HG03108 (cell line): ENCODE data around the gene GPHN.

Source experiments
- ATAC-seq: cut with Tn5 transposase; IDR thresholded peaks from one replicate; pipeline ENCODE4 v1.9.1; 2021; ENCODE audit warnings: moderate library complexity; ENCODE audit not compliant: unreplicated experiment

GPHN gene

GRCh38 chr14:66916421-66916820, 408.5 kb downstream of the GPHN start:
- ATAC-seq: no peak

DNA sequence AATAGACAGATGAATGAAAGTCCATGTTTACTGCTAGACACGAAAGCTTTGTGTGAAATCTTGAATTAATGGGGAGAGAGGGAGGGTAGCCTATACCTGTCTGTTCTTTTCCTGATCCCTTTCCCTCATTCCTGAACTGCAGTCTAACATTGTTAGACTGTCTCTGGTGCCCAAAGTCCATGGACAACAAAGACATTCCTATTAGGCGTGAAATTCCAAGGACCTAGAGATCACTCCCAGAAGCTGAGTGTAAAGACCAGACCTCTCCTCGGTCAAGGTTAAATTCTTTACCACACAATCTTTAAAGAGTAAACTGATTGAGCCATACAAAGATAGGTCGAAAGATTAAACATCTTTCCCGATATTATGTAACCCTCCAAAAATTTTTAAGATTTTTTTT, 410.6 kb downstream of the GPHN start:
- no peak for ATAC-seq

GRCh38 chr14:66920196-66920595, 412.2 kb downstream of the GPHN start:
- ATAC-seq: no peak

DNA sequence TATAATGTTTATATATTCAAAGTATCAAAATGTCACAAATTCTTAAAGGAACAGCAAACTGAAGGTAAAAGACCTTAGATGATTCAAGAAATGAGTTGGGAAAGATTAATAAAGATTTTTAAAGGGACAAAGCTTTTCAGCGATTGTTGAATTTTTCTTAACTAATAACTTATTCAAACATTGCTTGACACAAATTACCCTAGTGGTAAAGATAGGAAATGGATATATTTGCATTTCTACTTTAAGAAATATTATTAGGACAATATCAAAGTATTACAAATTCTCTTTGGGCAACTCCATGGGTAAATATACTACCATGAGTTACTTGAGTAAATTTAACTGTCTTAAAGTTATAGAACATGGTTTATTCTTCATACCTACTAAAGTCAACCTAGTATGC, 415.3 kb downstream of the GPHN start:
- ATAC-seq: no peak

- no peak for ATAC-seq
Measured at GRCh38 chr14:66939409-66939808, 431.5 kb downstream of the GPHN start.

GRCh38 chr14:66944872-66945271, 436.9 kb downstream of the GPHN start:
- no peak for ATAC-seq

- no peak for ATAC-seq
Measured at GRCh38 chr14:66955159-66955558, 447.2 kb downstream of the GPHN start.

- no peak for ATAC-seq
Measured at GRCh38 chr14:66959437-66960050, 451.6 kb downstream of the GPHN start.

GRCh38 chr14:66965831-66966230, 457.9 kb downstream of the GPHN start:
- no peak for ATAC-seq

GRCh38 chr14:66972469-66972868, 464.5 kb downstream of the GPHN start:
- ATAC-seq: no peak

GRCh38 chr14:66974397-66975025, 466.6 kb downstream of the GPHN start:
- ATAC-seq: no peak

- ATAC-seq: no peak
Measured at GRCh38 chr14:66975251-66975650, 467.3 kb downstream of the GPHN start.

DNA sequence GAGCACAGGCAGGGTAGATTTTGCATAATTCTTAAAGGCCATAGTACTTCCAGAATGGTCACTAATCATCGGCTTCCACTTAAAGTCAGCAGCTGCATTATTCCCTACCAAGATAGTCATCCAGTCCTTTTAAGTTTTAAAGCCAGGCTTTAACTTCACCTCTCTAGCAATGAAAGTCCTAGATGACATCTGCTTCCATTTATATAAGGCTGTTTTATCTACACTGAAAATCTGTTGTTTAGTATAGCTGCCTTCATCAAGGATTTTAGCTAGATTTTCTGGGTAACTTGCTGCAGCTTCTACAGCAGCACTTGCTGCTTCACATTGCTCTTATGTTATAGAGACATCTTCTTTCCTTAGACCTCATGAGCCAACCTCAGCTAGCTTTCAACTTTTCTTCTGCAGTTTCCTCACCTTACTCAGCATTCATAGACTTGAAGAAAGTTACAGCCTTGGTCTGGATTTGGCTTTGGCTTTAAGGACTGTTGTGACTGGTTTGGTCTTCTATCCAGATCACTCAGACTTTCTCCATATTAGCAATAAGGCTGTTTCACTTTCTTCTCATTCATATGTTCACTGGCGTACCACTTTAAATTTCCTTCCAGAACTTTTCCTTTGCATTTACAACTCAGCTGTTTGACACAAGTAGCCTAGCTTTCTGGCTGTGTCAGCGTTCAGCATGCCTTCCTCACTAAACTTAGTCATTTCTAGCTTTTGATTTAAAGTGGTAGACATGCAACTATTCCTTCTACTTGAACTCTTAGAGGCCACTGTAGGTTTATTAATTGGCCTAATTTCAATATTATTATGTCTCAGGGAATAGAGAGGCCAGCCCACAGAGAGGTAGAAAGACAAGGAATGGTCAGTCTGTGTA, 471.4 kb downstream of the GPHN start:
- no peak for ATAC-seq

DNA sequence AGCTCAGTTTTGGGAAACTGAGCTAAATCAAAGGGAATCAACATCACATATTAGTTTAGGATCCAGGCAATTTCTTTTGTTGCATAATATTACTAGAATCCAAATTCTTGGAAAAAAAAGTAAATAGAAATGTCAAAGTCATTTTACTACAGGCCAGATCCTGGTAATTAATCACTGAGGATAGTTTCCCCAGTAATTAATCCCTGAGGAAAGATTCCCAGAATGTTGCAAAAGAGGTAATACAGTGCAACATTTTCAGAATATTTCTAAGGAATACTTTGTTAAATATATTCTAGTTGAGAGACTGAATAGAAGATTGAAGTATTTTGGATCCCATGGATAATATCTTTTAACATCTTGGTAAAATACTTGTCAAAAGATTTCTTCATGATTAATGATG, 474.3 kb downstream of the GPHN start:
- ATAC-seq: no peak

GRCh38 chr14:66992776-66993175, 484.8 kb downstream of the GPHN start:
- ATAC-seq: no peak

DNA sequence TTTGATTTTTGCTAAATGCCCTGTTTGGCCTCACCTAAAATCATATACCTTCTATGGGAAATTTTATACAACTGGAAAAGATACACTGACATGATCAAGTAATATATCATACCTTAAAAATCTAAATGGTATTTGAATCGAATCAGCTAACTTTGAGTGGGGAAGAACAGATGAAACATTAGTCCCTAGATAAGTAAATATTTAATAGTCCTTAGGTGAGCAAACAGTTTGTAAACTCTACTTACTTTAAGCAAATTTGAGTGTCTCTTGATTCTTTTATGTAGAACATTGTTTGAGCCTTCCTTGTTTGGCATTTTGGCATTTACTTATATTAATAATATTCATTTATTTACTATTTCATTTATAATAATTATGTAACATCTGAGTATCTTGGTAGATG, 485.6 kb downstream of the GPHN start:
- ATAC-seq: no peak

DNA sequence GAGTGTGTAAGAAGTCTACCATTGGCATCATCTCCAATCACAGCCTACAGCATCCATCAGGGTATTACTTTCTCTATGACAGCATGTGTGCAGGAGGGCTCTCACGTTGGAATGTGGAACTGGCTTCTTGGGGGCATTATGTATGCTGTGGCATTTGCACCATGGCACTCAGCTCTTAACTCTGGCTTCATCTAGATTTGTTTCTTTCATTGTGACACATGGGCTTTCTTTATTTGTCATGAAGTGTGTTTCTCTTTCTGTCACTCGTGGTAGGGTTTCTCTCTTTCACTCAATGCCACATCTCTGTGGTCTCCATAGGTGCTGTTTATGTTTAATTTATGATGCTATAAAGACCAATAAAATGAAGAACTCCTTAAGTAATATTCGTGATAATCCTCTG, 490.1 kb downstream of the GPHN start:
- no peak for ATAC-seq

DNA sequence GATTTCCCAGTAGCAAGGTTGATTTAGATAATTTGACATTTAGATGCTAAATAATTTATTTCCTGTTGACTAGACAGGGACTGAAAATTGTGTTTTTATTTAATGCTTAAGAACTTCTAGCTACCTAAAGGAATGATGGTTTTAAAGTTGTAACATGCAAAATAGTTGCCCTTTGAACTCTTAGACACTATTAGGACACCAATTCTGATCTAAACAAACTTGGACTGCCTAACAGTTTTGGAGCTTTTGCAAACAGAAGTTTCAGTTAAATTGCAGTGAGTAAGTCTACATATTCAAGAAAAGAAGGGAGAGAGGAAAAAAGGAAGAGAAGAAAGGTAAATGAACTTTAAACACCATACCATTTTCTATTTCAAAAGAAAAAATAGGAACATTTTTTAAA, 492.0 kb downstream of the GPHN start:
- no peak for ATAC-seq

GRCh38 chr14:67002994-67003753, 495.2 kb downstream of the GPHN start:
- ATAC-seq: no peak

GRCh38 chr14:67004521-67004920, 496.6 kb downstream of the GPHN start:
- ATAC-seq: no peak

DNA sequence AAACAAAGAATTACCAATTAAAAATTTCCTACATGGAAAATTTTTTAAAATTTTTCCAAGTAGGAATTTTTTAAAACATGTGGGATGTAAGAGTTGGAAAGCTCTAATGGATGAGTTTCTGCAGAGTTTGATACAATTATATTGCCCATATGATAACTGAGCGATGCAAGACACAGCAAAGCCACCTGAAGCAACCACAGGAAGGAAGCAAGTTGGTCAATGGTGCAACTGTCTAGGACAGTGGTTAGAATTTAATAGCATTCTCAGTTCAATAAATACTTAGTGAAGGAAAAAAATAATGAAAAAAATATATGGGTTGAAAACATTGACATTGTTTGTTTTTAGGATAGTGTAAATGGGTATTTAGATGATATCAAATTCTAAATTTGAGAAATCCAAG, 502.7 kb downstream of the GPHN start:
- ATAC-seq: no peak
